H4 (cell line): Measurements from ENCODE around the gene SENP6. TPM values are rescaled to one million over a fixed set of nuclear protein-coding genes. Genes with fewer than 3 reads are reported as not detected.
A peak's percentile ranks its signal among the peaks of the same experiment; 100 is the strongest.
"Not testable (repeated sequence)": the region's sequence is repeated elsewhere in the genome, so short reads cannot be mapped to it uniquely, and the experiment has no call there.

Source experiments
- DNase-seq: peaks from one replicate; pipeline ENCODE4 v3.0.0-alpha.2; 2015; ENCODE audit warnings: low spot score
- total RNA-seq: library from RNA; depleted of rRNA; stranded (reverse); fragments of >200 nt; shearing (Covaris generic); gene quantifications from 2 replicates; pipeline ENCODE4 v1.2.3, GENCODE V29; 2014; rRNA removed

SENP6 gene, protein sequence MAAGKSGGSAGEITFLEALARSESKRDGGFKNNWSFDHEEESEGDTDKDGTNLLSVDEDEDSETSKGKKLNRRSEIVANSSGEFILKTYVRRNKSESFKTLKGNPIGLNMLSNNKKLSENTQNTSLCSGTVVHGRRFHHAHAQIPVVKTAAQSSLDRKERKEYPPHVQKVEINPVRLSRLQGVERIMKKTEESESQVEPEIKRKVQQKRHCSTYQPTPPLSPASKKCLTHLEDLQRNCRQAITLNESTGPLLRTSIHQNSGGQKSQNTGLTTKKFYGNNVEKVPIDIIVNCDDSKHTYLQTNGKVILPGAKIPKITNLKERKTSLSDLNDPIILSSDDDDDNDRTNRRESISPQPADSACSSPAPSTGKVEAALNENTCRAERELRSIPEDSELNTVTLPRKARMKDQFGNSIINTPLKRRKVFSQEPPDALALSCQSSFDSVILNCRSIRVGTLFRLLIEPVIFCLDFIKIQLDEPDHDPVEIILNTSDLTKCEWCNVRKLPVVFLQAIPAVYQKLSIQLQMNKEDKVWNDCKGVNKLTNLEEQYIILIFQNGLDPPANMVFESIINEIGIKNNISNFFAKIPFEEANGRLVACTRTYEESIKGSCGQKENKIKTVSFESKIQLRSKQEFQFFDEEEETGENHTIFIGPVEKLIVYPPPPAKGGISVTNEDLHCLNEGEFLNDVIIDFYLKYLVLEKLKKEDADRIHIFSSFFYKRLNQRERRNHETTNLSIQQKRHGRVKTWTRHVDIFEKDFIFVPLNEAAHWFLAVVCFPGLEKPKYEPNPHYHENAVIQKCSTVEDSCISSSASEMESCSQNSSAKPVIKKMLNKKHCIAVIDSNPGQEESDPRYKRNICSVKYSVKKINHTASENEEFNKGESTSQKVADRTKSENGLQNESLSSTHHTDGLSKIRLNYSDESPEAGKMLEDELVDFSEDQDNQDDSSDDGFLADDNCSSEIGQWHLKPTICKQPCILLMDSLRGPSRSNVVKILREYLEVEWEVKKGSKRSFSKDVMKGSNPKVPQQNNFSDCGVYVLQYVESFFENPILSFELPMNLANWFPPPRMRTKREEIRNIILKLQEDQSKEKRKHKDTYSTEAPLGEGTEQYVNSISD
- 42.7 and 63.4 TPM in 2 replicates for total RNA-seq

DNA sequence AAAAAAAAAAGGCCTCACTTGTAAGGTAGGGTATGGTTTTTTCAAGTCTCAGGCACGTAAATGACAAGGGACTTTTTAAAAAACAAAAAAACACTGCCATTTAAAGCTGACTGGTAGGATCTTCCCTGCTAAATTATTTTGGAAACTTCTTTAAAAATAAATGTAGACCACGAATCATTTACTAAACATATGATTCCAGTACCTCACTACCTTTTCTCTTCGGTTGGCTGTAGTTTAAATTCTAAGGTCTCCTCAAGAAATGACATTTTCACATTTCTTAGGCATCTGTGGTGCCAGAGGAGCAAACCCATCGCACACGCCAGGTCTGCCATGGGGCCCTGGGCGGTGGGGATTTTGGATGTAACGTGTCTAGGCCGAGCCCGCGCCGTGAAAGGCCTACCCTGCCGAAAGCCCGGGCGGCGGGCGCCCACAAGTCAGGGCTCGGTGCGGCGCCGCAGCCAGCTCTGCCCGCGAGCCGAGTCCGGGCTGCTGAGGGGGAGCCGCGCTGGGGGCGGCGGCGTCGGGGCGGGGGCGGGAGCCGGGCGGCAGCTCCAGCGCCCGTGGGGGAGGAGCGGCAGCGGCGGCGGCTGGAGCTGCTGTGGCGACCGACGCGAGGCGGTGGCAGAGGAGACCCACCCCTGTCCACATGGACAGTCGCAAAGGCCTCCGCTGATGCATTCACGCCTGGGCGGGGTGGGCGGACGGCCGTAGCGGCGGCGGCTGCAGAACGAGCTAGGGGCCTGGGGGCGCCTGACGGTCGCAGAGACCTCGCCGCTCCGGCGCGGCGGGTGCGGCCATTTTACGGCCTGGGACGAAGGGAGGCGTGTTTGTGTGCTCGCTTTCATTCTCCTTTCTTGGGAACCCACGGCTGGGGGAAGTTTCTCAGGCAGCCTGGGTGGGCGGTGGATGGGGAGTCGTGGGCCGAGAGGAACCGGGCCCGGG lies at the start of gene SENP6:
Gene SENP6, plus strand, starts transcription at position 577 of the 942 bp plus-strand sequence. CDS start 645 bp downstream, outside the sequence.
- peak; percentile 66 for DNase-seq

DNA sequence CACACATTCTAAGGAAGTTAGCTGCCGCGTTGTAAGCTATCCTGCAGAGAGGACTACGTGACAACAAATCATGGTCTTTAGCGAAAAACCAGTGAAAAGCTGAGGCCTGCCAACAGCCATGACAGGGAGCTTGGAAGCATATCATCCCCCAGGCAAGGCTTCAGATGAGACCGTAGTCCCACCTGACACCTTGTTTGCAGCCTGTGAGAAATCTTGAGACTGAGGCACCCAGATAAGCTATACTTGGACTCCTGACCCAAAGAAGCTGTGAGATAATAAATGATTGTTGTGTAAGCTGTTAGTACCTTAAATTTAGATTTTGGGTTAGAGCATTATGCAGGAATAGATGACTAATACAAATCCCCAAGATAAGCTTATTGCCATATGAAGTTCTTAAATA lies 45.4 kb upstream of the SENP6 start:
- DNase-seq, result no peak

DNA sequence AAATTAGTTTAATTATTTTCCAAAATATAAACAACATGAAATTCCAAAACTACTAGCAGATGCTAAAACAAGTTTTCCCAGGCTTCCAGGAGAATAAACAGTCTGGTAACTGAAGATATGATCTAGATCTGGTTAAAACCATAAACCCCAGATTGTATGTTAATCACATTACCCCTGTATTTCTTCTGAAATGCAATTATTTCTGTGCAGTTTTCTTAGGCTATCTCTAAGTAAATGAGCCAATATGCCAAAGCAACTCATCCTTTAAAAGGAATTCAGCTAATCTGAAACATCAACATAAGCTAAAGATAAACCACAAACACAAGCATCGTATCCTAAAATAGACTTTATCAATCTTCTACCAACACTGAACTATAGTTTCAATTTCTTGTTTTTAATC lies 44.6 kb upstream of the SENP6 start:
- no peak for DNase-seq

DNA sequence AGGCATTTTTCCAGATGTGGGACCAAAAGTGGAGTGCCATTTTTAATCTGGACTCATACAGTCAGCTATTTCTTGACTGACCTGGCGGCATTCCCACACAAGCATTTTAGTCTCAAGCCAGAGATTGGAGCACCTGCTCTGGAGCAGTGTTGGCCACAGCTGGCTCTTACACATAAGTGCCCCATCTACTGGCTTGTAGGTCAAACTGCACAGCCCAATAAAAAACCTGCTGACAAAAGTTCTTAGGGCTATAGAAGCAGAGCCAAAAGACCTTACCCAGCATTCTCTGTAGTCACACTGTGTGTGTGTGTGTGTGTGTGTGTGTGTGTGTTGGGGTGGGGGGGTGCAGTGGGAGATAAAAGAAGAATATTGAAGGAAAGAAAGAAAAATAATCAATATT lies 38.6 kb upstream of the SENP6 start:
- DNase-seq, result peak; percentile 74

DNA sequence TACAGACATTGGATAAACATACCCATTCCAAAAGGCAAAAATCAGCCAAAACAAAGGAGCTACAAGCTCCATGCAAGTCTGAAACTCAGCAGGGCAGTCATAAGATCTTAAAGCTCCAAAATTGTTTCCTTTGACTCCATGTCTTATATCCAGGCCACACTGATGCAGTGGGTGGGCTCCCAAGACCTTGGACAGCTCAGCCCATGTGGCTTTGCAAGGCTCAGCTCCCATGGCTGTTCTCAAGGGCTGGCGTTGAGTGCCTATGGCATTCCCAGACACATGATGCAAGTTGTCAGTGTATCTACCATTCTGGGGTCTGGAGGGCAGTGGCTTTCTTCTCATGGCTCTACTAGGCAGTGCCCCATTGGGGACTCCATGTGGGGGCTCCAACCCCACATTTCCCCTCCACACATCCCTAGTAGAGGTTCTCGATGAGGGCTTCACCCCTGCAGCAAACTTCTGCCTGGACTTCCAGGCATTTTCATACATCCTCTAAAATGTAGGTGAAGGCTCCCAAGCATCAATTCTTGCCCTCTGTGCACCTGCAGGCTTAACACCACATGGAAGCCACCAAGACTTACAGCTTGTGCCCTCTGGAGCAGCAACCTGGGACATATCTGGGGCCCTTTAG lies 35.4 kb upstream of the SENP6 start:
- no peak for DNase-seq

DNA sequence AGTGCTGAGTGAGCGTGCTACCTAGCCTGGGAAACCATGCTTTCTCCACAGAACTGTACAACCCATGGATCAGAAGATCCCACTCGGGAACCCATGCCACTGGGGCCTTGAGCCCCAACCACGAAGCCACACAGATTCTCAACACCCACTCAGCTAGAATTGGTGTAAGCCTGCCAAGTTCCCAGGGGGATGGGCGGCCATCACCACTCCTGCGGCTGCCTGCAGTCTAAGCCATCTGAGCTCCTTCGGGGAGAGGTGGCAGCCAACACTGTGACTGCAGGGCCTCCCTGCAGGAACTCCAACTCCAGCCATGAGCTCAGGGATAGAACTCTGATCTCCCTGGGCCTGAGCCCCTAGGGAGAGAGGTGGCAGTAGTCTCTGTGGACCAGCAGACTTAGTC lies 33.6 kb upstream of the SENP6 start:
- DNase-seq, result no peak

DNA sequence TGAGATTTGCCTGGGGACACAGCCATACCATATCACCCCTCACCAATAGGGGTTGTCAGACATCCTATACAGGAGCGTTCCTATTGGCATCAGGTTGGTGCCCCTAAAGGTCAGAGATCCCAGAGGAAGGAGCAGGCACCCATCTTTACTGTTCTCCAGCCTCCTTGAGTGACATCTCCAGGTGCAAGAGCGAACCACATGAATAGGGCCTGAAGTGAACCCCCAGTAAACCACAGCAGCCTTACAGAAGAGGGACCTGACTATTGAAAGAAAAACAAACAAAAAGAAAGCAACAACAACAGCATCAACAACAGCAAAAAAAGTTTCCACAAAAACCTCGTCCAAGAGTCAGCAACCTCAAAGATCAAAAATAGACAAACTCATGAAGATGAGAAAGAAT lies 32.7 kb upstream of the SENP6 start:
- no peak for DNase-seq

DNA sequence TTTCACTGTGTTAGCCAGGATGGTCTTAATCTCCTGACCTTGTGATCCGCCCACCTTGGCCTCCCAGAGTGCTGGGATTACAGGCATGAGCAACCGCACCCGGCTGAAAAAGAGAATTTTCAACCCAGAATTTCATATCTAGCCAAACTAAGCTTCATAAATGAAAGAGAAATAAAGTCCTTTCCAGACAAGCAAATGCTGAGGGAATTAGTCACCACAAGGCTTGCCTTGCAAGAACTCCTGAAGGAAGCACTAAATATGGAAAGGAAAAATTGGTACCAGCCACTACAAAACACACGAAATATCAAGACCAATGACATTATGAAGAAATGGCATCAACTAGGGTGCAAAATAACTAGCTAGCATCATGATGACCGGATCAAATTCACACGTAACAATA lies 31.0 kb upstream of the SENP6 start:
- DNase-seq, result not testable (repeated sequence)

DNA sequence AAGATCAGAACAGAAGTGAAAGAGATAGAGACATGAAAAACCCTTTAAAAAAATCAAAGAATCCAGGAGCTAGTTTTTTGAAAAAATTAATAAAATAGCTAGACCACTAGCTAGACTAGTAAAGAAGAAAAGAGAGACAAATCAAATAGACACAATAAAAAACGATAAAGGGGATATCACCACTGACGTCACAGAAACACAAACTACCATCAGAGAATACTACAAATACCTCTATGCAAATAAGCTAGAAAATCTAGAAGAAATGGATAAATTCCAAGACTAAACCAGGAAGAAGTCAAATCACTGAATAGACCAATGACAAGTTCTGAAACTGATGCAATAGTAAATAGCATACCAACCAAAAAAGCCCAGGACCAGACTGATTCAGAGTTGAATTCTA lies 29.6 kb upstream of the SENP6 start:
- no peak for DNase-seq

DNA sequence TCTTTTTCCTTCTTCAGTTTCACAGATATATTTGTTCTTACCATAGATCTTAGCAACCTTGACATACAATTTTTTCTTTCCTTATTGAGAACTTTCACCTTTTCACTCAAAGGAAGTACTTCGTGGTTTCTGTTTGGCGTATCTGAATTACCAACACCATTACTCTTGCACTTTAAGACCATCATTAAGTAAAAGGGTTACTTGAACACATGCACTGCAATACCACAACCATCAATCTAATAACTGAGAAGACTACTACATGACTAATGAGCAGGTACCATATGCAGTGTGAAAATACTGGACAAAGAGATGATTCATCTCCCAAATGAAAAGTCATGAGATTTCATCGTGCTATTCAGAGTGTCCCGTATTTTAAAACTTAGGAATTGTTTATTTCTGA lies 21.7 kb upstream of the SENP6 start:
- DNase-seq, result no peak

DNA sequence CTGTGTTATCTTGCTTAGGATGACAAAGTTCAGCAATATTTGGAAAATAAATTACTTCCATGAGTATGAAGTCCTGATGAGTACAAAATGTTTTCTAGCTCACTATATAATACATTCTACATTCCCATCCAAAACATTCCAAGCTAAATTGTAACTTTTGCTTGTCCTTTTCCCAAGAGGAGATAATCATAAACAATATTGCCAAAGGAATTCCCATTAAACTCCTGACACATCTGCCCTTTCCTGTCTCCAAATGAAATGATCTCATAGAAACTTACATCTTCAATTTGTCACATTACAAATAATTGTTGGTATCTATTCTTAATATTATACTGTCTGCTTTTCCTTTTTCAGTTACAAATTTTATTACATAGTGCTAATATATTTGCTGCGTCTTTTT lies 20.4 kb upstream of the SENP6 start:
- no peak for DNase-seq

DNA sequence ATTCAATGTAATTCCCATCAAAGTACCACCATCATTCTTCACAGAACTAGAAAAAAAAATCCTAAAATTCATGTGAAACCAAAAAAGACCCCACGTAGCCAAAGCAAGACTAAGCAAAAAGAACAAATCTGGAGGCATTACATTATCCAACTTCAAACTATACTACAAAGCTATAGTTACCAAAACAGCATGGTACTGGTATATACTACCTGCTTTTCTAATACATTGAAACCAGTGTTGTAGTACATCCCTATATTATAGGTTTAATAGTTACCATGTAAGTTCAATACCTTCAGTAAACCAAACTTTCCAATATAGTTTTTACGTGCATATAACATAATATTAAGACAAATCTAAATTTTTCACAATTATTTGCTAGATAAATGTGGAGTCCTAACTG lies 17.1 kb upstream of the SENP6 start:
- DNase-seq, result not testable (repeated sequence)

DNA sequence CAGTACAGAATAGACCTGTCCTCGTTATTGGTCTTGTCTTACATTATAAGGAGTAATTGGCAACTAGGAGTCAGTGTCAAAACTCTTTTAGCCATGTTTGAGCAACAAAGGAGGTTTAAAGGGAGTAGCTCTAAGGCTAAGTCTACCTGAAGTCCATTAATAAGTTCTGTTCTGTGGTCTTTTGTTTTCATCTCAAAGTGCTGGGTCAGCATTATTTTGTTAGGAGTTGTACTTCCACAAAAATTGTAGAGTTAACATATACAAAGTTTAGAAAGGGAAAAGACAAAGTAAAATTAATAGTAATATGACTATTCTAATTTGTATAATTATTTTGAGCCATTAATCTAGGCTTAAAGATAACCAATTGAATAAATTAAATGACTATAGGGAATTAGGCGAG lies 12.7 kb upstream of the SENP6 start:
- DNase-seq, result no peak

DNA sequence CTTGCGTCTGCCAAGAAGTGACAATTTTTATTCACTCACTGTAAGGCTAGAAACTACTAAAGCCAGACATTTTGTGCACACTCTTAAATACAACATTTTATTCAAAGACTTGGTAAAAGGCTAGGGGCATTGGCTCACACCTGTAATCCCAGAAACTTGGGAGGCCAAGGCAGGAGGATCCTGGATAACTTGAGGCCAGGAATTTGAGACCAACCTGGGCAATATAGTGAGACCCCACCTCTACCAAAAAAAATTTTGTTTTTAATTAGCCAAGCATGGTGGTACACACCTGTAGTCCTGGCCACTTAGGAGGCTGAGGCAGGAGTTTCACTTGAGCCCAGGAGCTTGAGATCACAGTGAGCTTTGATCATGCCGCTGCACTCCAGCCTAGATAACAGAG lies 11.3 kb upstream of the SENP6 start:
- no peak for DNase-seq

DNA sequence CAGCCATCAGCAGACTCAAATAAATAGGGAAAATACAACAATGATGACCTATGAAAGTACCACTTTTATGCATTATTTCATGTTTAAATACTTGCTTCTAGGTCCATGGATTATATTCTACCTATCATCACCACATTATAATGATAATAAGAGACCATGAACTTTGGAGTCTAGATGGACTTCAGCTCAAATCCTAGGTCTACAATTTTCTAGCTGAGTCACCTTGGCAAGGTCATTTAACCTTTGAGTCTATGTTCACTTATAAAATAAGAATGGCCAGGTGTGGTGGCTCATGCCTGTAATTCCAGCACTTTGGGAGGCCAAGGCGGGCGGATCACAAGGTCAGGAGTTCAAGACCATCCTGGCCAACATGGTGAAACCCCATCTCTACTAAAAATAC lies 5.3 kb upstream of the SENP6 start:
- DNase-seq, result not testable (repeated sequence)

DNA sequence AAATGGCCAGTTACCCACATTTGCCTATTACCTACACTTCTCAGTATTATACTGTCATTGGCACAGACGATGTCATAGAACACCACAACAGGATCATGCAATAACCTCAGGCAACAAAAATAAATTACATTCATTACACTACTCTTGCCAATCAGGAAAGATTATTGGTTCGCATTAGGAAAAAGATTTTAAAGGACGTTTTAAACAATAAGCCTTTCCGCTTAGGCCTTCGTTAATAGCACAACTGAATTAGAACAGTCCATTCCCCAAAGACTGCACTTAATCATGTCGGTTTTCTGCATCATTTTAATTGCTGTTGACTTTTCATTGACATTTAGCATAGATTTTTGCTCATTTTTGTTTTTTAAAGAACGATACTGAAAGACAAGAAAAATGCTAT lies 912 bp upstream of the SENP6 start:
- DNase-seq, result no peak

DNA sequence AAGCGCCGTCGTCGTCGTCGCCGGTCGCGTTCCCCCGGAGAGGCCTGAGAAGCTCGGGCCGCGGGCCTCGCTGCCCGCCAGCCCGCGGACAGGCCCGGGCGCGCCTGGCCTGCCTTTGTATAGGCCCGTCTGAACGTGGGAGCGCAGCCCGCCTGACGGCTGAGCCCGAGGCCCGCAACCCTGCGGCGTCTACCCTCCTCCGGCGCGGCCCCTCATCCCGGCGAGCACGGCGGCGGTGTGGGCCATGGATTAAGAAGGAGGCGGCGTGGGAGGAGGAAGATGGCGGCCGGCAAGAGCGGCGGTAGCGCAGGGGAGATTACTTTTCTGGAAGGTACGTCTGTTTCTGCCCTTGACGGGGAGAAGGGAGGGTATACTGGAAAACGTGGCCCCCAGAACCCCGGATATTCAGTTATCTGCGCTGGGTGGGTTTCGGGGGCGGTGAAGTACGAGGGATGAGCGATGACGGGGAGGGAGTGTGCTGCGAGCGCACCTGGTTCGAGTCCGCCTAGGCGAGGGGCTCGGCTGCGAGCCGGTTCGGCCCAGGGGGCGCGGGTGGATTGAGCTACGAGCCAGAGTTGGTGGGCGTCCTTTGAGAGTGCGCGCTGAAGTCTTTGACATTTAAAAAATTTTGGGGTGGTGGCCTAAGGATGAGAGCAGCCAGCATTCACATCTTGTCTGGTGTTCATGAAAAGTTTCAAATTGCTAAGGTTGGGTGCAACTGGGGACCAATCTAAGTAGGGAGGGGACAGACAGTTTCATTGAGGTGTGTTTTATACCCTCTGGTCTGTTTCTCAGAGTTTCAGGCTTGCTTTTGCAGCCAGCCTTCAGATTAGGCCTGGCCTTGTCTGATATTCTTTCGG lies 796 bp downstream of the SENP6 start:
- DNase-seq, result peak; percentile 29

DNA sequence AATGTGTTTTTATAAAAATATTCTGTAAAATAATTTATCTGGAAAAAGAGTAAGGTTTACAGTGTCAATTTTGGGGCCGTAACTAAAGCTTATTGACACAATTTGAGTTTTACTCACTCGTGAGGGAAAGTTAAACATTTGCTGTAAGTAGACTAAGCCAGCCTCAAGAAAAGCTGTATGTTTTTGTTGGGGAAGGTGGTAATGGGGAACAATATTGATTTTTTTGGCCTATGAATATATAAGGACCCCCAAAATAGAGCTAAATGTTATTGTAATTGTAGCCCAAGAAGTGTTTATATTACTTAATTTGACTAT lies 1.4 kb downstream of the SENP6 start:
- no peak for DNase-seq

DNA sequence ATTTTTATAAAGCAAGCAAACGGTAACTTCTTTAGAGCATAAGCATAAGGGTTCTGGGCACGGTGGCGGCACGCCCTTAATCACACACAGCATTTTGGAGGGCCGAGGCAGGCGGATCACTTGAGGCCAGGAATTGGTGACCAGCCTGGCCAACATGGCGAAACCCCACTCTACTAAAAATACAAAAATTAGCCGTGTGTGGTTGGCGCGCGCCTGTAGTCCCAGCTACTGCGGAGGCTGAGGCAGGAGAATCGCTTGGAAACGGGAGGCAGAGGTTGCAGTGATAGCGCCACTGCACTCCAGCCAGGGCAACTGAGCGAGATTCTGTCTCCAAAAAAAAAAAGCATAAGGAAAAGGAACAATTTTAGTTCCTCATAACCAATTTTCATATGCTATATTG lies 2.6 kb downstream of the SENP6 start:
- DNase-seq, result no peak

DNA sequence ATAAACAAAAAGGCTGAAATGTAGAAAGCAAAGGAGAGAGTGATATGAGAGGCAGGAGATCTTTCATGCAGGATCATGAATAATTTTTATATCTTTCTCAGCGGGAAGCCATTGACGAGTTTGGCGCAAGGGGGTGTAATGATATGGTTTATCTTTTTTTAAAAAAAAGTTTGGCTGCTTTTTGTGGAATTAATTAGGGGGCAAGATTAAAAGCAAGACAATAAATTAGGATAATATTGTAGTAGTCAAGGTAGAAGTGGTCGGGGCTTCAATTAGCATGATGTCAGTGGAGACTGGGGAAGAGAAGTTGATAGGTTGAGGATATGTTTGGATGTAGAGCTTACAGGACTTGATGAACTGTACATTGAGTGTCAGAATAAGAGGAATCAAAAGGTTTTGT lies 4.0 kb downstream of the SENP6 start:
- DNase-seq, result no peak
